Inferior parietal cortex (tissue), 1 donor: Measurements from ENCODE around the gene TMIGD2.
"Not testable (repeated sequence)": the region's sequence is repeated elsewhere in the genome, so short reads cannot be mapped to it uniquely, and the experiment has no call there.

ENCODE experiments used
- DNase-seq: peaks from one replicate; pipeline ENCODE4 v3.0.0-alpha.2; 2016; ENCODE audit errors: extremely low spot score

TMIGD2 gene, protein sequence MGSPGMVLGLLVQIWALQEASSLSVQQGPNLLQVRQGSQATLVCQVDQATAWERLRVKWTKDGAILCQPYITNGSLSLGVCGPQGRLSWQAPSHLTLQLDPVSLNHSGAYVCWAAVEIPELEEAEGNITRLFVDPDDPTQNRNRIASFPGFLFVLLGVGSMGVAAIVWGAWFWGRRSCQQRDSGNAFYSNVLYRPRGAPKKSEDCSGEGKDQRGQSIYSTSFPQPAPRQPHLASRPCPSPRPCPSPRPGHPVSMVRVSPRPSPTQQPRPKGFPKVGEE

DNA sequence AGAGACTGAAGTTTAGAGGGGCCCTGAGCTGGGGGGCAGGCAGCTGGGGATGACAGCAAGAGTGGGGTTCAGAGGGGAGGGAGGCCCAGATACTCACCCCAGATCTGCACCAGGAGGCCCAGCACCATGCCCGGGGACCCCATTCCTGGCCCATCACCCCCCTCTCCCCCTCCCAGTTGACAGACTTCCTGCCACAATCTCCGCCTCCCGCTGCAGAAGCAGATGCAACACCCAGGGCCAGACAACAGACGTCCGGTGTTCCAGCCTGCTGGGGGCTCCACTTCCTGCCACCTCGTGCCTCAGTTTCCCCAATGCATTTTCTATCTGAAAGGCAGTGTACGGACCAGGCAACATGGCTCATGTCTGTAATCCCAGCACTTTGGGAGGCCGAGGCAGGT, at the start of gene TMIGD2:
Gene TMIGD2 (minus strand): TSS at position 147 of the 398 bp plus-strand sequence. CDS start 4 bp downstream, at position 143.
- DNase-seq = no peak

DNA sequence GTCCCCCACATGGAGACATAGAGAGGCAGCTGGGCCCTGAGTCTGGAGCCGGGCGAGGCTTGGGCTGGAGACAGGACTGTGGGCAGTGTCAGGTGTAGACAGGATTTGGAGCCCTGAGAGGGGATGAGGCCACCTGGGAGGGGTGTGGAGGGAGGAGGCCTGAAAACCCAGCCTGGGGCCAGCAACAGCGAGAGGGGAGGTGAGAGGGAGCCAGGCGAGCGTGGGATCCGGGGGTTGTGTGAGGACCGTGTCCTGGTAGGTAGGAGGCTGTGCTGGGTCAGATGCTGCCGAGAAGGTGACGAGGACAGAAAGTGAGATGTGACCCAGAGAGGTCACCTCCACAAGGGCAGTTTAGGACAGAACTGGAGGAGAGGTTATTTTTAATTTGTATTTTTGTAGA, 48.5 kb upstream of the TMIGD2 start:
- DNase-seq = no peak

DNA sequence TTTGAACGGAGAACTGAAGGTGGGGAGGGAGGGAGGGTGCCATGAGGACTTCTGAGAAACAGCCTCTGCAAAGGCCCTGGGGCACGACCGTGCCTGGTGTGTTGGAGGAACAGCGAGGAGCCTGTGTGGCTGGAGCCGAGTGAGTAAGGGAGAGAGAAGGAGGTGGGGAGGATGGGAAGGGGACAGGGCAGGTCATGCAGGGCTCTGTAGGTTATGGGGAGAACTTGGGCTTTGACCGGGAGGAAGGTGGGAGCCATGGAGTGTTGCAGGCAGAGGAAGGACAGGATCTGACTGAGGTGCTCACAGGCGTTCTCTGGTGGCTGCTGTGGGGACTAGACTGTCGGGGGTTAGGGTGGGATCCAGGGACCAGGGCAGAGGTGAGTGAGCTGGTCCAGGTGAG, 47.9 kb upstream of the TMIGD2 start:
- no peak for DNase-seq

DNA sequence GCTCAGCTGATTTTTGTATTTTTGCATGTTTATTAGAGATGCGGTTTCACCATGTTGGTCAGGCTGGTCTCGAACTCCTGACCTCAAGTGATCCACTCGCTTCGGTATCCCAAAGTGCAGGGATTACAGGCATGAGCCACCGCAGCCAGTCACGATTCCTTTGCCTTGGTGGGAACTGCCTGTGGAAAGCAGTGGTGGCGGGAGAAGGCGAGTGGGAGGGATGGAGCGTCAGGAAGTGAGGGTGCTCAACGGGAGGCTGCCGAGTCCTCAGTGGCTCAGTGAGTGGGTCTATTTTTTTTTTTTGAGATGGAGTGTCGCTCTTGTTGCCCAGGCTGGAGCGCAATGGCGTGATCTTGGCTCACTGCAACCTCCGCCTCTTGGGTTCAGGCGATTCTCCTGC, 47.0 kb upstream of the TMIGD2 start:
- not testable (repeated sequence) for DNase-seq

DNA sequence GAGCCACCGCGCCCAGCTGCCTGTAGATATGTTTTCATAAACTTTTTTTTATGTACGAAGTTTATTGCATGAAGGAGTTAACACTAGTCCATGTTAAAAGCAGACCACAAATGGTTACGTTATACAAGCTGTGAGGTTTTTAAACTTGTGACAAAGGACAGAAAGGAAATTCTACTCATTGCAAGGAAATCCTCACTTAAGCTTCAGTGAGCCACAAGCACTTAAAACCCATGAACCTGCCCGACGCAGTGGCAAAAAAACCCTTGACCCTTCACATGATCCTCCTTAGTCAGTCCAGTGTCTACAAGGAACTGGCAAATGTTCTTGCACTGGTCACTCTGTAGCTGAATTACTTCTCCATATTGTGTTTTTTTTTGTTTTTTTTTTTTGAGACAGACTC, 45.3 kb upstream of the TMIGD2 start:
- DNase-seq = no peak

DNA sequence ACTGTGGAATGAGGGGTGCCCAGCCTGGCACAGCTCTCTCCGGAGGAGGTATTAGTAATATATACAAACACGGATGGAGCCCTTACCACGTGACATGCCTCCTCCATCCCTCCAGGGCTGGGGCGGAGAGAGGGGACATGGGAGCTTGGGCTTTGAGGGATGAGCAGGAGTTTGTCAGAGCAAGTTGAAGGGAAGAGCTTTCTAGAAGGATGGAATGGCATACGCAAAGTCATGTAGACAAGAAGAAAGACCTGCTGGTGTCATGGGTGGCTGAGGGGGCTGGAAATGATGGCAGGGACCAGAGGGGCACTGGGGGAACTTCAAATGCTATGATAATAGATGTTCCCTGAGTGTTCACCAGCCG, 43.8 kb upstream of the TMIGD2 start:
- no peak for DNase-seq

DNA sequence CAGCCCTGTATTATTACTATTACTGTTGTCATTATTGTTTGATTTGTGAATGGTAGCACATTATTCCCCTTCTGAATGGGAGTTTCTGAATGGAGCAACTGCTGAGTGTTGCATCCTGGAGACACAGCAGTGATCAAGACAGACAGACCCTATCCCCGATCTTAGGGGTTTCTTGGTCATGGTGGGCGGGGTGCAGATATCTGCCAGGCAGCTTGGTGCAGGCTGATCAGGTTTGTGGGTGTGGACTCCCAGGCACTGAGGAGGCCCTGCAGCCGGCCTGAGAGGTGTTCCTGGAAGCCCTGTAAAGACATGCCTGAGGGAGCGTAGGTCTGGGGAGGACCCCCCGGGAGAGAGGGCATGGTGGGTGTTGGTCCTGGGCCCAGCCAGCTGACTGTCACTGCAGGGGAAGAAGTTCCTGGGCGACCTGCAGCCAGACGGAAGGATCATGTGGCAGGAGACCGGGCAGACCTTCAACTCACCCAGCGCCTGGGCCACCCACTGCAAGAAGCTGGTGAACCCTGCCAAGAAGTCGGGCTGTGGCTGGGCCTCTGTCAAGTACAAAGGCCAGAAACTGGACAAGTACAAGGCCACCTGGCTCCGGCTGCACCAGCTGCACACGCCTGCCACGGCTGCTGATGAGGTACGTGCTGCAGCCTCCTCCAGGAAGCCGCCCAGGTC, 43.3 kb upstream of the TMIGD2 start:
- no peak for DNase-seq

DNA sequence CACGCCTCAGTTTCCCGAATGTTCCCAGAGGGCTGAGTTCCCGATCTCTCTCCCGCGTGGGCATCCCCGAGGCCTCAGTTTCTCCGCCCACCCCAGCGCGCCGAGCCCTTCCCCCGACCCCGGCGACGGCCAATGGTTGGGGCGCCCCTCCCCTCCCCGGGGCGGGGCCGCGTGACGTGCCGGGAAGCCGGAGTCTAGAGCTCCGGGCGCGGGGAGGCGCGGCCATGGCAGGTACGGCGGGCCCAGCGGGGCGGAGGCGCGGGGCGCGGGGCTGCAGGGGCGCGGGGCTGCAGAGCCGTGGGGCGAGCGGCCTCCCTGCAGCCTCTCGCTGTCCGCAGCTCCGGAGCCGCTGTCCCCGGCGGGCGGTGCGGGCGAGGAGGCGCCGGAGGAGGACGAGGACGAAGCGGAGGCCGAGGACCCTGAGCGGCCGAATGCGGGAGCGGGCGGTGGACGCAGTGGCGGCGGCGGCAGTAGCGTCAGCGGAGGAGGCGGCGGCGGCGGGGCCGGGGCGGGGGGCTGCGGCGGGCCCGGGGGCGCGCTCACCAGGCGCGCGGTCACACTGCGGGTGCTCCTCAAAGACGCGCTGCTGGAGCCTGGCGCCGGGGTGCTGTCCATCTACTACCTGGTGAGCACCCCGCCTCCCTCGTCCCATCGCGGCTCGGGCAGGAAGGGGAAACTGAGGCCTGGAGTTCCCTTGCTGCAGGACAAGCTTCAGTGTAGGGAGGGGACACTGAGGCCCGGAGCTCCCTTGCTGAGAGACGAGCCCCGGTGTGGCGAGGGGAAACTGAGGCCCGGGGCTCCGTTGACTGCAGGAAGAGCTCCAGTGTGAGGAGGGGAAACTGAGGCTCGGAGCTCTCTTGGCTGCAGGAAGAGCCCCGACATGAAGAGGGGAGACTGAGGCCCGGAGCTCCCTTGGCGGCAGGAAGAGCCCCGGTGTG, 41.5 kb upstream of the TMIGD2 start, which contains the start of gene MPND:
Gene MPND (plus strand): TSS at position 193 of the 938 bp plus-strand sequence. CDS start 32 bp downstream, at position 225.
- peak; percentile 90 for DNase-seq

DNA sequence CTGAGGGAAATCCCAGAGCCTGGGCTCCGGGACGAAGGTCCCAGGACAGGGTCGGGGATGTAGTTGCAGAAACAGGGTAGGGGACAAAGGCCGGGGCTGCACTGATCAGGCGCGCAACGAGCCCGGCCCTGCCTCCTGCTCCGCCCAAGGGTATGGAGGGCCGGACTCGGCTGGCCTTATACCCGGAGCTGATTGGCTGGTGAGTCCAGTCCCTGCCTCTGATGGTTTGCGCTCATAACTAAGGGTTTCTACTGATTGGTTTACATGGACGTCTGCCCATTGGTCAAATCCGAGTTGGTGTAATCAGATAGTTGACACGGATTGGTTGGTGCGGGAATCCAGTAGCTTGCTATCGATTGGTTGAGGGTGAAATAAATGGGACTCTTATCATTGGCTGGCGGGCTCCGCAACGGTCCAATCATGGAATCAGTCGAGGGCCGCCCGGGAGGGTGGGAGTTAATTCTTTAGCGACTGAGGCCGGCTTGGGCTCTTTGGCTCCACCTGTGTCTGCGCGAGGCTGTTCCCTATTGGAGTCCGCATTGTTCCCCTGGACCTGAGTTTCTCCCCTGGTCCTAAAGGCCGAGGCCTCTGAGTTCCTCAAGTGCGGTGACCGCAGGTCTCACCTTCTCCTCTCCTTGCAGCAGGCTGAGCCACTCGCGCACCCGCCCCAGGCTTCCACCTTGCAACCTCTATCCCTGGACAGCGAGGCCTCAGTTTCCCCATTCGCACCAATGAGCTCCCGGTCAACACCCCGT, 40.6 kb upstream of the TMIGD2 start:
- peak; percentile 100 for DNase-seq

DNA sequence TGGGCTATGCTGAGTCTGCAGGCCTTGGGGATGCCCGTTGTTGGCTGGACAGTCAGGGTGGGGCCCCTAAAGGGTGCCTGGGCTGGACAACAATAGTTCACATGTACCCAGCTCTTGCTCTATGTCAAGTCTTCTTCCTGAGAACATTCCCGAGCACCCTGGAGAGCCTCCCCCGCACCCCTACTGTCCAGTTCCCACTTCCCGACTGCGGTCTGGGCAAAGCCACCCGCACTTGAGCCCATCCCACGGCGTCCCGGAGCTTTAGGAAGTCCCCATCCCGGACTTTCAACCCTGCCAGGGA, 40.1 kb upstream of the TMIGD2 start:
- DNase-seq = no peak

DNA sequence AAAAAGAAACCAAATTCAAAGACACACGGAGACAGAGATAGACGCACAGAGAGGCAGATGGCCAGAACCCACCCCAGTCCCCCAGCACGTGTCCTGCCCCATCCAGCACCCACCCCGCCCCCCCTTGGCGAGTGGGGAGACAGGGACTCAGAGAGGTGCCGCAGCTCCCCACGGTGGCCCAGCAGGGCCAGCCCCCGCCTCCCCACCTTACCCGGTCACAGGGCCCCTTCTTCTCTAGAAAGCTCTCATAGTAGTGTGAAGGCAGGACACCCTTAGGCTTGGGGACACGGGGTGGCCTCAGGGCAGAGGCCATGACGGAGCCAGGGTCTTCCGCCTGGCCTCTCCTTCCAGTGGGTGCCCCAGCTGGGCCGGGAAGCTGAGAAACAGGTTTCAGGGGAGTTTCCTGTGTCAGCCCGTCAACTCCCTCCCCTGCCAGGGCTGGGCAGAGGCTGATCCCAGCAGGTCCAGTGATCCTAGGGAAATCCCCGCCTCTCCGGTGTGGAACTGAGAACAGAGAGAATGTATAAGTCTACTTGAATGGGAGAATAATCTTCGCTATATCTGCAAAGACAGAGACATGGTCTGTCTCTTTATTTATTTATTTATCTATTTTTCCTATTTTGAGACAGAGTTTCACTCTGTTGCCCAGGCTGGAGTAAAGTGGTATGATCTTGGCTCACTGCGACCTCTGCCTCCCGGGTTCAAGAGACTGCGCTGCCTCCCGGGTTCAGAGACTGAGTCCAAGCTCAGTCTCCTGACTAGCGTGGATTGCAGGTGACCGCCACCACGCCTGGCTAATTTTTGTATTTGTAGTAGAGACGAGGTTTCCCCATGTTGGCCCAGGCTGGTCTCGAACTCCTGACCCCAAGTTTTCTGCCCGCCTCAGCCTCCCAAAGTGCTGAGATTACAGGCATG, 36.5 kb upstream of the TMIGD2 start, which contains the start of gene STAP2:
Gene STAP2 (minus strand): TSS at position 387 of the 915 bp plus-strand sequence. CDS start 74 bp downstream, at position 313.
- DNase-seq = no peak

DNA sequence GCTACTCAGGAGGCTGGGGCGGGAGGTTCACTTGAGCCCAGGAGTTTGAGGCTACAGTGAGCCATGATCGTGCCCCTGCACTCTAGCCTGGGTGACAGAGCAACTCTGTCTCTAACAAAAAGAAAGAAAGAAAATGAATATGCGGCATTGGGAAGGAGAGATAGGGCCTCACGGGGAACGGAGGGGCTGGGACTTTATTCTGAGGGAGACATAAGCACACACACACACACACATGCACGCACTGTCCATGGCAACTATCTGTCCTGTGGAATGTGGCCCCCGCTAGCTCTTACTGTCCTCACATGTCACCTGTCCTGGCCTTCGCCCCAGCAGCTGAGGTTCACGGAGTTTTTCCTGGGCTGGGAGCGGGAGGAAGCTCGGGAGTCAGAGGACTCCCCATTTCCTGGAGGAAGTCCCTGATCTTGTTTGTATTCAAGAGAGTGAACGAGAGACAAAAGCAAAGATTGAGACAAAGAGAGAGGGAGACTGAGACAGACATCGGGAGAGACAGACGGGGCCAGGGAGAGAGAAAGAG, 35.8 kb upstream of the TMIGD2 start:
- no peak for DNase-seq

DNA sequence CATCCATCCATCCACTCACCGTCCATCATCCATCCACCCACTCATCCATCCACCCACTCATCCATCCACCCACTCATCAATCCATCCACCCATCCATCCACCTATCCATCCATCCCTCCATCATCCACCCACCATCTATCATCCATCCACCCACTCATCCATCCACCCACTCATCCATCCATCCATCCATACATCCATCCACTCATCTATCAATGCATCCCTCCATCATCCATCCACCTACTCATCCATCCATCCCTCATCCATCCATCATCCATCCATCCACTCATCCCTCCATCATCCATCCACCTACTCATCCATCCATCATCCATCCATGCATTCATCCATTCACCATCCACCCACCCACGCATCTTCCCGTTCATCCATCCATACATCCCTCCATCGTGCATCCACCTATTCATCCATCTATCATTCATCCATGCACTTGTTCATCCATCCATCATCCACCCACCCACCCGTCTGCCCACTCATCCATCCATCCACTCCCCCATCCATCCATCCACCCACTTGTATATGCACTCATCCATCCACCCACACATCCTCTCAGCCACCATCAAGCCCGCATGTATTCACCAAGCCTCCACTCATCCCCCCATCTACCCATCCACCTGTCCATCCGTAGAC, 32.9 kb upstream of the TMIGD2 start:
- DNase-seq = no peak

DNA sequence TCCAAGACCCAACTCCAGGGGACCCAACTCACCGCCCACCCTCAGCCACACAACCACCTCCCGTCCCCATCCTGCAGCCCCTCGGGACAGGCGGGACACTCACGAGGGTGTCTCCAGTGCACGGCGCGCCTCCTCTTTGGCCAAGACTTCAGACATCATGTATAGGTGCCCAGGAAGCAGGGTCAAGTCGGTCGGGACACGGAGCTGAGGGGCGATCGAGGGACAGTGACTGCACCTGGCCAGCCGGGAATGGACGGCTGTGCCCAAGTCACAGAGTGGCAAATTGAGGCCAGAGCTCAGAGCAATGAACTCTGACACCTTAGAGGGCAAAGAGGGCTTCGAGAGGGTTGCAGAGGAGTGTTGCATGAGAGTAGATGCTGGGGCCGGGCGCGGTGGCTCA, 27.7 kb upstream of the TMIGD2 start:
- DNase-seq = no peak

DNA sequence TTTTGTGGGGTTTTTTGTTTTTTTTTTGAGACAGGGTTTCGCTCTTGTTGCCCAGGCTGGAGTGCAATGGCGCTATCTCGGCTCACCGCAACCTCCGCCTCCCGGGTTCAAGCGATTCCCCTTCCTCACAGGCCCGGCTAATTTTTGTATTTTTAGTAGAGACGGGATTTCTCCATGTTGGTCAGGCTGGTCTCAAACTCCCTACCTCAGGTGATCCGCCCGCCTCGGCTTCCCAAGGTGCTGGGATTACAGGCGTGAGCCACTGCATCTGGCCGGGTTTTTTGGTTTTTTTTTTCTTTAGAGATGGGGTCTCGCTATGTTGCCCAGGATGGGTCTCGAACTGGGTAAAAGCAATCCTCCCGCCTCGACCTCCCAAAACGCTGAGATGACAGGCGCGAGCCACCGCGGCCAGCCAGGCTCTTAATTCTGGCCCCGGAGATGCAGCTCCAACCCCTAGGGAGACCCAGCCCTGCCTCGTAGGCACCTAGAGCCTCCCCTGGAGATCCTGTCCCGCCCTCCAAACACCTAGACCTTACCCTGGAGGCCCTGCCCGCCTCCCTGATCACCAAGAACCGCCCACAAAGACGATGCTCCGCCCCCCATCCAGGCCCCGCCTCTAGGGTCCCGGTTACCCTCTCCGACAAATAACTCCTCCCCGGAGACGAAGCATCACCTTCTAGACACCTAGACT, 26.9 kb upstream of the TMIGD2 start:
- not testable (repeated sequence) for DNase-seq

DNA sequence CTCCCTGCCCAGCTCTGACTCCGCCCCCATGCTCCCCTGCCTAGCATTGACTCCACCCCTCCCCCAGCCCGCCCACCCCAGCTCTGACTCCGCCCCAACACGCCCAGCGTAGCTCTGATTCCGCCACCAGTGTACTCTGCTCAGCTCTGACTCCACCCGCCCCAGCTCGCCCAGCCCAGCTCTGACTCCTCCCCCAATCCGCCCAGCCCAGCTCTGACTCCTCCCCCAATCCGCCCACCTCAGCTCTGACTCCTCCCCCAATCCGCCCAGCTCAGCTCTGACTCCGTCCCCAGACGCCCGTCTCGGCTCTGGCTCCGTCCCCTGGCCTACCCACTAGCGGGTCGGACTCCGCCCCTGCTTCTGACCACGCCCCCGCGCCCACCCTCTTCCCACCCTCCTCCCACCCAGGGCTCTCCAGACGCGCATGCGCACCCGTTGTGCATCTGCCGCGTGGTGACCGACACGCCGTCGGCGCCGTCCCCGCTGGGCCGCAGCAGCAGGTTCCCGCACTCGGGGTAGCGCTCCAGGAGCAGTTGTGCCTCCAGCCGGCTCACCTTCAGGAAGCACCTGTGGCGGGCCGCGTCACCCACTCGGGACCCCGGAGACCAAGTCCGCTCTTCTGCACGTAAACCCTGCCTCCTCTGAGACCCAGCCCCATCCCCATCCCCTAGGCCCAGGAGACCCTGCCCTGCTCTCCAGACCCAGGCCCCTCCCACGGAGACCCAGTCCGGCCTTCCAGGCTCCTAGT, 26.2 kb upstream of the TMIGD2 start:
- peak; percentile 92 for DNase-seq

DNA sequence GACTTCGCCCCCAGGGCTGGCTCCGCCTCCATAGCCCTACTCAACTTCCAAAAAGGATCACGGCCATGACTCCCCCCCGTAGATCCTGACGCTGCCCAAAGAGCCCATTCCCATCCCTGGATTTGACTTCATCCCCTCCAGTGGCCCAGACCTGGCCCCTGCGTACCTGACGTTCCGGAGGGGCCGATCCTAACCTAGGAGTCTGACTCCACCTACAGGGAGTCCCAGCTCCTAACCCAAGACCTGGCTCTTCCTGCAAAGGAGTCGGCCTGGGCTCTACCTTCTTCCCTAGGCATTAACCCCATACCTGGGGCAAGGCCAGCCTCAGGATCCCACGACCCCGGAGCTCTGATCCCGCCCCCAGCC, 25.7 kb upstream of the TMIGD2 start:
- no peak for DNase-seq

DNA sequence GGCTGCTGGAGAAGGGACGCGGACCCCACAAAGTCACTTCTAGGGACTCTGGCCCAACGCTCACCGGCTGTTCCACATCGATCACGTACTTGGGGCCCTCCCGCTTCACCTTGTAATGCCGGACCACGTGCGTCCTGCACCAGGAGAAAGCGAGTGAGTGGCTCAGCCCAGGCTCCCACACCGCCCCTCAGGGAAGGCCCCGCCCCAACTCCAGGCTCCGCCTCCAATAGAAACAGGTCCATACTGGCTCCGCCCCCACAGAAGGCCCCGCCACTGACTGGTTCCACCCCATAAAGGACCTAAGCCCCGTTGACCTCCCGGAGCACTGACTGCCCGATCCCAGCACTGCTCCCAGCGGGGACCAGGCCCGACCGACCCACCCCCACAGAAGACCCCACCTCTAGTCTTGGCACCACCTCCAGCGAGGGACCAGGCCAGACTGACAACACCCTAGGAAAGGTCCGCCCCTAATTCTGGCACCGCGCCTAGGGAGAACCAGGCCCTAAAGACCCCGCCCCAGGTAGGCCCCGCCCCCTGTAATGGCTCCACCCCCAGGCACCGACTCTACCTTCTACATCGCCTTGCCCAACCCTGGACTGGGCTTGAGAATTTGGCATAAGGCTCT, 25.2 kb upstream of the TMIGD2 start:
- DNase-seq = peak; percentile 27
